HG03066 (cell line): Measurements from ENCODE around the gene B4GALT1.
"Not testable (repeated sequence)": the region's sequence is repeated elsewhere in the genome, so short reads cannot be mapped to it uniquely, and the experiment has no call there.

Experiments used
- ATAC-seq: cut with Tn5 transposase; IDR thresholded peaks from one replicate; pipeline ENCODE4 v1.9.1; 2021; ENCODE audit warnings: low read depth; ENCODE audit not compliant: unreplicated experiment

The B4GALT1 gene

DNA sequence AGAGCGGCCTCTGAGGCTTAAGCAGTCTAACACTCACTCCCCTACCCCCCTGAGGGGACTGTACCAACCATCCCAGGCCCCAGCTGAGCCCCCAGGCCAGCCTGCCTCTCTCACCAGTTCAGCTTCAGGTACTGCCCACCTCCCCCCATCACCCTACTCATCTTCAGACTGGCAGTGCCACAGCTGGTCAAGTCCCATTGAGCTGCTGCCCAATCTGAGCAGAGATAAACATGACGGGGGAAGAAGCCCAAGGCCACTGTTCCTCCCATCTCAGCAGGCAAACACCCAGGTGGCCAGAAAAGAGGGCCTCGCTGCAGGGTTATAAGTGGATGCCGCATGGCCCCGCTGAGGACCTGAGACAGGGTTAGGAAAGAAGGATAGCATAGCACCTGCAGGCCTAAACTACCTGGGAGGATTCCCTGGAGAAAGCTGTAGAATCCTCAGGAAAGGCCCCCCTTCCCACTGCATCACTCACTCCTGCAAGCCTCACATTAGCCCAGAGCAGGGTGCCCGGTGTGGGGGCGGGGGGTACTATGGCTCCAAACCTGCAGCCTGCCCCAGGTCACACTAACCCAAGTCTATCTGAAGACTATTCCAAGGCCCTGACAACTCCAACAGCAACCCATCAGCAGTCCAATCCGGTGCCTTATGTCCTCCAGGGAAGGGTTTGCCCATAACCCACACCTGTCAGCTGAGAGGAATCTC lies 3.6 kb downstream of the B4GALT1 start:
- ATAC-seq: no peak

DNA sequence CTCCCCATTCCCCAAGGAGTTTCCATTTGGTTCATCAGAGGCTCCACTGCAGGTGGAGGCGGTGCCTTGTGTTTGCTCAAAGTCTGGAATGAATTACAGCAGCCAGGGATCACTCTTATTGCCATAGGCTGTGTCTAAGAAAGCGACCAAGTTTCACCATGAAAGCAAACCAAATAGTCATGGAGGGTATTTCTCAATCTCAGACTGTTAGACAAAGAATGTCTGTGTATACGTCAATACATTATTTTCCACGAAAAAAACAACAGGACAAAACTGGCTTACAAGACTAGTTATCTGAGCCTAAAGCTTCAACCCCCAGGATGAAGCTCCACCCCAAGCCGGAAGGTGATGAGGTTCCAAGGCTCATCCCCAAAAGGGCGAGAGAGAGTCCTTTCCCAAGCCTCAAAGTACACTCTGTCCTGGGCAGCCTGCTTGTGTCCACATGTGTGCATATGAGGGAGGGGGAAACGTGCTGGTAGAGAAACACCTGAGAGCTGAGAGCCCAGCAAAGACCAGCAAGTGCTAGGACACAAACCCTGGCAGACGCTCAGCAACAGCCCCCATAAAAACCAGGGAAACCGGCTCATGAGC lies 4.3 kb downstream of the B4GALT1 start:
- ATAC-seq: no peak

DNA sequence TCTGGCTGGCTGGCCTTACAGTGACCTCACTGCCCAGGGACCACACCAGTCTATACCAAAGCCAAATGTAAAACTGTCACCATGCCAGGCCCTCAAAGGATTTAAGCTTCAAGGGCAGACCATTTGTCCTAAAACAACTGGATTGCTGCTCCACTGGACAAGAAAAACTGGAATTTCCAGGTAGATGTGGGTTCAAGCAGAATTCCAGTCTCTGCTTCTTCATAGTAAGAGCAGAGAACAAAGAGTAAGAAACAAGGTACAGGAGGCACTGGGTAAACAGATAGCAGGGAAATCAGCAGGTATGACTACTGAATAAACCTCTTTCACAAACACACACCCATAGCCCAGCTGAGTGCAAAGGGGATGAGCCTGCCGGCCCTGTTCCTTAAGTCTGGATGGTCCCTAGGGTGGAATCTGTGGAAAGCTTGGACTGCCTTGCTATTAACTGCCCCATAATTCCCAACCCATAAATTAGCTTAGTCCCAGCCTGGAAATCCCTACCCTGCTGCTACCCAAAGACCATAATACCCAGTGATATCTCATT lies 5.5 kb downstream of the B4GALT1 start:
- ATAC-seq: no peak

DNA sequence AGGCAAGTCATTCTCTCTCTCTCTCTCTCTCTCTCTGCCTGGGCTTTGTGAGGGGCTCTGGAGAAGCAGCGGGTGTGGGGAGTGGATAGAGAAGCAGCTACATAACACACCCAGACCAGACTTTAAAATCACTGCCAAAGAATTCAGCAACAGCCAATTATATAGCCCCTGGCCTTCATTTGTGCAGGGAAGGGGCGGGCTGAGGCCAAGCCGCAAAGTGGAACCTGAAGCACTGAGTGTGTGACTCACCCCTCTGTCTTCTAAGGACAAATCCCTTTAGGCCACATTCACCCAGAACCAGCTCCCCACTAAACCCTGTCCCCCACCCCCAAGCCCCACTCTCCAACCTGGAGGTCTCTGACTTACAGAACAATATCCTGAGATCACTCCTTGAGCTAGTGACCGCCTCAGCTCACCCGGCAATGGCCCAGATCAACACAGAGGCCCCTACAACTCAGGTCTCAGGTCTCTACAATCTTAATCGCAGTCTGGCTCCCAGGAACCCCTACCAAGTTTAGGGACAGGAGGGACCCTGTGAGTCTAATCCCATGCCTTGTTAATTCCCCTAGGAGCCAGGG lies 6.0 kb downstream of the B4GALT1 start:
- no peak for ATAC-seq

GRCh38 chr9:33160446-33160845 lies 6.7 kb downstream of the B4GALT1 start:
- ATAC-seq: not testable (repeated sequence)

- peak; percentile 22 for ATAC-seq
Measured at GRCh38 chr9:33159777-33160127, 7.4 kb downstream of the B4GALT1 start.

GRCh38 chr9:33158843-33159776 lies 8.0 kb downstream of the B4GALT1 start:
- ATAC-seq: no peak

GRCh38 chr9:33157960-33158842 lies 8.9 kb downstream of the B4GALT1 start:
- no peak for ATAC-seq

- ATAC-seq: no peak
Measured at GRCh38 chr9:33155393-33155792, 11.7 kb downstream of the B4GALT1 start.

DNA sequence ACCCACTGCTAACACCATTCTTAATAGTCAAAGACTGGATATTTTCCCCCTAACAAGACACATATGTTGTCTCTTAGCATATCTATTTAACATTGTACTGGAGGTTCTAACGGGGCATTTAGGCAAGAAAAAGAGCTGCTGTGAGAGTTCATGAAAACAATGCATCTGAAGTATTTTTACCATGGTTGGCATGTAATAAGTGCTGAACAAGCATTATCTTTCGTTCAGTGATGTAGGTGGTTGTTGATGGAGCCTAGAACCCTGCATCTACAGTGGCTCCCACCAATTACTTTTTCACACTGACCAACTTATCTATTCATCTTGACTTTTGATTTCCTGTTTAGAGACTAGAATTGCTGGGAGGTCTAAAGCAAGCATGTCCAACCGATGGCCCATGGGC lies 12.8 kb downstream of the B4GALT1 start:
- ATAC-seq: no peak

- peak; percentile 61 for ATAC-seq
Measured at GRCh38 chr9:33153666-33154065, 13.5 kb downstream of the B4GALT1 start.

- no peak for ATAC-seq
Measured at GRCh38 chr9:33153001-33153400, 14.1 kb downstream of the B4GALT1 start.

DNA sequence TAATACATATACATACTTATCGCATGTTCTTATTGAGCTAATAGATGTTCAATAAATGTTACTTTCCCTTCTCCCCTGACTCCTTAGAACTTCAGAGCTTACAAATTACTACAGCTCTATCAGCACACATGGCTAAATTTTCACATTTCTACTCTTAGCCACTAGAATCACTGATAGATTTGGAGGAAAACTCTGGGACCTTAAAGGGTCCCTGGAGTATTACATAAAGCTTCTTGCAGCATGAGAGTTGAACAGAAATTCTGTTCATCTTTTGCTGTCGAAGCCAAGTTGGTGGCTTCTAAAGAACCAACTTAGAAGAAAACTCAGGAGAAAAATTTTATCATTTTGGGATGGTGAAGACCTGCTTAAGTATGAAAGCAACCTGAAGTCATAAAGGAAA lies 15.5 kb downstream of the B4GALT1 start:
- ATAC-seq: no peak

DNA sequence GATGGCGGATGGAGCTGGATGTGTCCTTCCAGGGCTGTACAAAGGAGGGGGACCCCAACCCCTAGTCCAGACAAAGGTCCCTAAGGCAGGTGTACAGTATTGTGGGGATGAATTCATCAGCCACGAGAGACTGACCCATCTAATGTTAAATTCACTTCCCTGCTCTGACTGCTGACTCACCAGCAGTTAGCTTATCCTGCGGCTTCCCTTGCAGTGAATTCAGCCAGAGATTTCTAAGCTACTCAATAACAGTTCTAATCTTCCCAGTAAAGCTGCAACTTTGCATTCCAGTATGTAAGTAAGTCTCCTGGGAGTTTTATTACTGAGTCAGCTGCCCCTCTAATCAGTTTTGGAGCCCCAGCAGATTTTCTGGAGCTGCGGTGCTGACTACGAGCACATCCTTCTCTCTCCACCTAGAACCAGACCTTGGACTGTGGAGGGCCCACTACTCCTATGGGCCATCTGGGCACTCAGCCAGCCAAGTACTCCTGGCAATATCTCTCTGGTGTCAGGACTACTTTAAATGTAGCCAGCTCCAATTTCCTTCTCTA lies 16.1 kb downstream of the B4GALT1 start:
- ATAC-seq: no peak

DNA sequence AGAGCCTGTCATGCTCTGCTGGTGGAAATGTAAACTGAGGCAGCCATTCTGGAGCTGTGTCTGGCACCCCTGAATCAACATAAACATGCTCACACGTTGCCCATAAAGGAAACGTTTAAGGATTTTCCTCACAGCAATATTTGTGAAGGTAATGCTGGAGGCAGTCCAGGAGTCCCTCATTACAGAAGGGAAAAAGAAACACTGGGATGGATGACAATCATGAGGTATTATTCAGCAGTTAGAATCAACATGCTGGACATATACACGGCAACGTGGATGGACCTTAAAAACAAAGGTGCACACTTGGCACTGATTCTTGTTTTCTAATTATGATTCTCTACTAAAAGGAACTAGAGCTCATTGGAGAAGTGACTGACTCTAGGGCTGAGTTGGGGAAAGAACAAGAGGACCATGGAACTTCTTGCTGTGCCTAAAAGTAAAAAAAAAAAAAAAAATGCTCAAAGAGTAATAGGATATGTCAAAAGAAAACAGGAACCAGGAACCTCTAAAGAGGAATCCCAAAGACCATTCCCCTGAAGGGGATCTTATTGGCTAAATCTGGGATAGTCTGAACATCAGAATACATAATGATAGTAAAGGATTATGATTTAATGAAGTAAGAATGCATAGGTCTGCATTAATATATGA lies 18.6 kb downstream of the B4GALT1 start:
- ATAC-seq: no peak

DNA sequence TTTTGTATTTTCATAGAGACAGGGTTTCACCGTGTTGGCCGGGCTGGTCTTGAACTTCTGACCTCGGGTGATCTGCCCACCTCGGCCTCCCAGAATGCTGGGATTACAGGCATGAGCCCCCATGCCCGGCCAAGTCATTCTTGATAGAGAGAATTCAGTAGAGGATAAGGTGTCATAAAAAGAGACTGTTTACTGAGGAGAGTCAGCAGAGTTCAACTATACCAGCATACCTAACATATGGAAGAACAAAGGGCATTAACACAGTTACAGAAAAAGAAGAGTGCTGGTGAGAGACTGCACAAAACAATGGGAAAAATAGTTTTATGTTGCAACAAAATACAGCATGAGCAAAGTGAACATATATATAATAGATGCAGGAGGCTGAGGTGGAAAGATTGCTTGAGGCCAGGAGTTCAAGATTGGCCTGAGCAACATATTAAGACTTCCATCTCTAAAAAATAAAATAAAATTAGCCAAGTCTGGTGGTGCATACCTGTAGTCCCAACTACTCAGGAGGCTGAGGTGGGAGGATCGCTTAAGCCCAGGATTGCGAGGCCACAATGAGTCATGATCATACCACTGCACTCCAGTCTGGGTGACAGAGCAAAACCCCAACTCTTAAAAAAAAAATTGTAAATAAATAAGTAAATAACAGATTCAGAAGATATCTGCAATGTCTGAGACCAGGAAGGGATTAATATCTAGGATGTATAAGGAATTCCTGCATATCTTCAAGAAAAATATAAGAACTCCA lies 19.5 kb downstream of the B4GALT1 start:
- no peak for ATAC-seq

DNA sequence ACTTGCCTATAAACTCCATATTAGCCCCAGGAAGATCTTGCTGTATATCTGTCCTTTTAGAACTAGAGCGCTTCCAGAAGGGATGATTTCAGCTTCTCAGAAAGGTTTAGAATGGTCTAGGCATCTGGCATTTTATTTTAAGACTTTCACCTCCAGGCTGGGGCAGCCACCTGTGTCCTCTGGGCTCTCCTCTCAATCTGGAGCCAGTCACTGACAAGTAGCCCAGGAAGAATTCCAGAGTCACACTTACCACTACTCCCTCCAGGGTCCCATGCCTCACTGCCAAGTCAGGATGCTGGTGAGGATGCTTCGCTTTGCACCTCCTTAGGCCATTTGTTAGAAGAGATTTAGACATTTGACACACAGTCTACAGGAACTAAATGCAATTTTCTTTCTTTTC lies 20.8 kb downstream of the B4GALT1 start:
- no peak for ATAC-seq

GRCh38 chr9:33144551-33144950 lies 22.6 kb downstream of the B4GALT1 start:
- no peak for ATAC-seq
